ENCODE data around the gene CYP4F12. TPM values are rescaled to one million over a fixed set of nuclear protein-coding genes. Genes with fewer than 3 reads are reported as not detected.

CYP4F12 gene
- total and polyA plus RNA-seq, 2 of the 4 experiments (the other 2 are of a cell fraction) = not detected

DNA sequence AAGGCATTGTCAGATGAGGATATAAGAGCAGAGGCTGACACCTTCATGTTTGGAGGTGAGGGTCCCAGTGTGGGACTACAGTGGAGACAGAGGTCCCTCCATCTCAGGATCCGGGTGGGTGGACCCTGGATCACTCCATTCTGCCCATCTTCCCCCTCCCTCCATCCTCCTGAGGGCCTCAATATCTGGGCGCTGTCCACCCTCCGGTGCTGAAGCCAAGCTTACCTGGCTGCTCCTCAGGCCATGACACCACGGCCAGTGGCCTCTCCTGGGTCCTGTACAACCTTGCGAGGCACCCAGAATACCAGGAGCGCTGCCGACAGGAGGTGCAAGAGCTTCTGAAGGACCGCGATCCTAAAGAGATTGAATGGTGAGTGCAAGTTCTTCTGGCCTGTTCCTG lies 11.9 kb downstream of the CYP4F12 start:
- intact Hi-C loops (cut with micrococcal nuclease) (no loop called here), in situ Hi-C loops (cut with MboI; ENCODE audit: low sequenced_read_pairs) (no loop called here), dilution Hi-C loops (cut with HindIII; ENCODE audit: low sequenced_read_pairs, unreplicated experiment) (no loop called here)
- Histone ChIP-seq H3K4me1 (ENCODE audit: control insufficient read depth, insufficient read depth, low read length) (no peaks in the 10 kb centered on the region), H3K79me1 (ENCODE audit: low read depth in 1 of 2, low read length in 2 of 2) (no peaks in the 10 kb centered on the region), H3K9me1 (ENCODE audit: insufficient read depth, low read length) (no peaks in the 10 kb centered on the region), H3K18ac (ENCODE audit: low read depth, low read length) (no peak overlapping the region), H4K8ac (ENCODE audit: low read depth in 2 of 2, low read length in 2 of 2) (no peak overlapping the region), H2BK15ac (ENCODE audit: low read depth, low read length) (no peak overlapping the region), H3K4ac (ENCODE audit: low read depth, low read length) (no peak overlapping the region), H3K9me3 (ENCODE audit: control insufficient read depth, insufficient read depth, low read length) (peaks cover 28% of the 10 kb centered on the region), H3K23ac (ENCODE audit: low read depth, low read length) (no peak overlapping the region), H3K4me2 (ENCODE audit: low read depth, low read length) (no peak overlapping the region), H2AK9ac (replicated peaks; ENCODE audit: low read depth, low read length, poor library complexity) (no peak overlapping the region), H2BK20ac (ENCODE audit: low read depth, low read length) (no peak overlapping the region), H2AFZ (replicated peaks; ENCODE audit: low read length, poor library complexity) (no peak overlapping the region), H4K5ac (ENCODE audit: low read depth, low read length) (no peak overlapping the region), H3K27me3 (ENCODE audit: control insufficient read depth, insufficient read depth, low read length) (no peaks in the 10 kb centered on the region), H2BK120ac (ENCODE audit: low read depth, low read length) (no peak overlapping the region), H3K4me3 (ENCODE audit: insufficient read depth, low read depth, low read length) (no peak overlapping the region), H3K56ac (ENCODE audit: extremely low read depth, insufficient read depth, low read length) (no peak overlapping the region), H3K14ac (replicated peaks; ENCODE audit: low read depth, low read length) (no peak overlapping the region), H3K27ac (ENCODE audit: insufficient read depth, low read length) (no peak overlapping the region), H2AK5ac (ENCODE audit: low read depth, low read length) (no peak overlapping the region), H2BK5ac (ENCODE audit: low read depth, low read length, poor library complexity, severe bottlenecking) (no peak overlapping the region), H4K91ac (ENCODE audit: insufficient read depth, low read depth, low read length) (no peak overlapping the region), H3K9ac (ENCODE audit: low read depth, low read length) (no peak overlapping the region), H4K20me1 (ENCODE audit: insufficient read depth, low read length) (no peaks in the 10 kb centered on the region), H3K36me3 (ENCODE audit: control insufficient read depth, insufficient read depth, low read length) (no peaks in the 10 kb centered on the region)
- ATAC-seq (ENCODE audit: low read depth) = no peak
- TF ChIP-seq BHLHE40 (IDR thresholded peaks at IDR 0.05; ENCODE audit: low read depth, low read length) (no peak), RAD21 (IDR thresholded peaks at IDR 0.05; ENCODE audit: low read length) (no peak), NFE2L2 (IDR thresholded peaks at IDR 0.05; ENCODE audit: low read depth, low read length) (no peak), MAFK (IDR thresholded peaks at IDR 0.05; ENCODE audit: low read depth, low read length) (no peak), POLR2A (IDR thresholded peaks at IDR 0.05; ENCODE audit: low read depth, low read length) (no peak), MXI1 (IDR thresholded peaks at IDR 0.05; ENCODE audit: borderline replicate concordance, low read depth, low read length) (no peak)
- TF ChIP-seq, protein P1, sequence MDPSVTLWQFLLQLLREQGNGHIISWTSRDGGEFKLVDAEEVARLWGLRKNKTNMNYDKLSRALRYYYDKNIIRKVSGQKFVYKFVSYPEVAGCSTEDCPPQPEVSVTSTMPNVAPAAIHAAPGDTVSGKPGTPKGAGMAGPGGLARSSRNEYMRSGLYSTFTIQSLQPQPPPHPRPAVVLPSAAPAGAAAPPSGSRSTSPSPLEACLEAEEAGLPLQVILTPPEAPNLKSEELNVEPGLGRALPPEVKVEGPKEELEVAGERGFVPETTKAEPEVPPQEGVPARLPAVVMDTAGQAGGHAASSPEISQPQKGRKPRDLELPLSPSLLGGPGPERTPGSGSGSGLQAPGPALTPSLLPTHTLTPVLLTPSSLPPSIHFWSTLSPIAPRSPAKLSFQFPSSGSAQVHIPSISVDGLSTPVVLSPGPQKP (IDR thresholded peaks at IDR 0.05; ENCODE audit: borderline replicate concordance, low read depth, low read length) = no peak
- TF ChIP-seq, protein P2, sequence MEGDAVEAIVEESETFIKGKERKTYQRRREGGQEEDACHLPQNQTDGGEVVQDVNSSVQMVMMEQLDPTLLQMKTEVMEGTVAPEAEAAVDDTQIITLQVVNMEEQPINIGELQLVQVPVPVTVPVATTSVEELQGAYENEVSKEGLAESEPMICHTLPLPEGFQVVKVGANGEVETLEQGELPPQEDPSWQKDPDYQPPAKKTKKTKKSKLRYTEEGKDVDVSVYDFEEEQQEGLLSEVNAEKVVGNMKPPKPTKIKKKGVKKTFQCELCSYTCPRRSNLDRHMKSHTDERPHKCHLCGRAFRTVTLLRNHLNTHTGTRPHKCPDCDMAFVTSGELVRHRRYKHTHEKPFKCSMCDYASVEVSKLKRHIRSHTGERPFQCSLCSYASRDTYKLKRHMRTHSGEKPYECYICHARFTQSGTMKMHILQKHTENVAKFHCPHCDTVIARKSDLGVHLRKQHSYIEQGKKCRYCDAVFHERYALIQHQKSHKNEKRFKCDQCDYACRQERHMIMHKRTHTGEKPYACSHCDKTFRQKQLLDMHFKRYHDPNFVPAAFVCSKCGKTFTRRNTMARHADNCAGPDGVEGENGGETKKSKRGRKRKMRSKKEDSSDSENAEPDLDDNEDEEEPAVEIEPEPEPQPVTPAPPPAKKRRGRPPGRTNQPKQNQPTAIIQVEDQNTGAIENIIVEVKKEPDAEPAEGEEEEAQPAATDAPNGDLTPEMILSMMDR (conservative IDR thresholded peaks at IDR 0.05; ENCODE audit: low read depth, low read length) = no peak
- POLR2A ChIA-PET (ENCODE audit: unreplicated experiment) = no interaction called here
- DNase-seq = no peak
- CTCF ChIA-PET = no interaction called here
- 74% methylated on average over 3 of the region's 9 CpGs; no CpG with 5 or more reads in 1 of the 2 experiments for WGBS, 2 experiments (ENCODE audit: extremely low coverage in 2 of 2, insufficient read length in 1 of 2)
- no TSS peak for BruUV-seq (replicated peaks)

Data from IMR-90 (cell line).